ENCODE data around the gene RWDD2A.
"Not testable (repeated sequence)": the region's sequence is repeated elsewhere in the genome, so short reads cannot be mapped to it uniquely, and the experiment has no call there.

RWDD2A gene

DNA sequence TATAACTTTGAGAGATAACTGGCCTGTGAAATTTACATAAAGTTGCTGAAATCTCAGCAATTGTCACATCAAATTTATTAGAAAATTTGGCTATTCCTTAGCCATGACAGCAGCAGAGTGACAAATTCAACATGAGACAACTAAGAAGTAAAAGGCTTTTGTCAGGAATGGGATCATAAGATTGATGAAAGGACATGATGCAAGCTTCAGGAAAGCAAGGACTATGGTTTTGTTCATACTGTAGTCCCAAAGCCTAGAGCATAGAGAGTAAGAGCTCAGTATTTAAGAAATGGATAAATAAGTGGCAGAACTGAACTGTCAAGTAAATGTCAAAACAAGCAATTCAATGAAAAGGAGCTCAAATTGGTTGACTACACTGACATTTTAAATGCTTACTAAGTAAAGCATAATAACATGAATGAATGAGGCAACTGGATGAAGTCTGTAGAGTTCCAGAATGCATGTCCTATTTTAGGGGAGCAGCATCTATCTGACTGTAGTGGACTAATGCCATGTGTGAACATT, 12.7 kb upstream of the RWDD2A start:
- Histone ChIP-seq H3K4me3 (ENCODE audit: low read length) (no peak overlapping the region), H3K4me1 (ENCODE audit: insufficient read depth, low read length) (no peaks in the 10 kb centered on the region), H3K27me3 (ENCODE audit: insufficient read depth, low read length) (no peaks in the 10 kb centered on the region), H3K9ac (ENCODE audit: low read depth, low read length) (no peak overlapping the region), H3K27ac (ENCODE audit: low read depth, low read length) (no peak overlapping the region), H3K36me3 (ENCODE audit: insufficient read depth, low read length) (peaks cover 97% of the 10 kb centered on the region), H3K9me3 (ENCODE audit: insufficient read depth, low read depth, low read length) (no peaks in the 10 kb centered on the region)

GRCh38 chr6:83182114-83182513, 11.0 kb upstream of the RWDD2A start:
- H3K36me3 ChIP-seq (ENCODE audit: insufficient read depth, low read length), result peaks cover 97% of the 10 kb centered on the region
- no peaks in the 10 kb centered on the region for H3K4me1 ChIP-seq (ENCODE audit: insufficient read depth, low read length)
- no peak overlapping the region for H3K27ac ChIP-seq (ENCODE audit: low read depth, low read length)
- 81% methylated on average over 1 of the region's 1 CpG for WGBS
- H3K9ac ChIP-seq (ENCODE audit: low read depth, low read length), result no peak overlapping the region
- no peaks in the 10 kb centered on the region for H3K9me3 ChIP-seq (ENCODE audit: insufficient read depth, low read depth, low read length)
- no peak overlapping the region for H3K4me3 ChIP-seq (ENCODE audit: low read length)
- no peaks in the 10 kb centered on the region for H3K27me3 ChIP-seq (ENCODE audit: insufficient read depth, low read length)

DNA sequence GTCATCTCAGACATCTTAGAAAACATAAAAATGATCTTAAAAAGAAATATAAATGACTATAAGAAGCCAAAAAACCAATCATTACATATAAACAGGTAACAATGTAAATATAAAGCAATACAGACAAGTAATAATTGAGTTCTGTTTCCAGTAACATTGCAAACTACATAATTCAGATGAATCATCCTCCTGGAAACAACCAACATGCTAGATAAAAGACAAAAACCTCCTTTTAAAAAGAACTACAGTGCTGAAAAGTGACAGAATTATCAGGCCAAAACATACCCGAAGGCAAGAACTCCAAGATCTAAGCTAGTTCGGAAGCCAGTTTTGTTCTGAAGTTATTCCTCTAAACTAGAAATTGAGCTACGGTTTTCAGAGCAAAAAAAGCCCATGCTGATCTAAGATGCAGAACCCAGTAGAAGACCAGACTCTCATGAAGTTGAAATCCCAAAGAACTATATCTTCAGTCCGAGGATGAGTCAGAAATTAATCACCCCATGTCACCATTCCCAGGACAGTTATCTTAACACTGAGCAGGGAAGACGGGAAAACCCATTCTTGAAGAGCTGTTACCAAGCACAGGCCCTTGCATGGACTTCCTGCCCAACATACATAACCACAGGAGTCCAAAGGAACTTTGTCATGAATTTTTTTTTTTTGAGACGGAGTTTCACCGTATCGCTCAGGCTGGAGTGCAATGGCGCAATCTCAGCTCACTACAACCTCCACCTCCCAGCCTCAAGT, 9.9 kb upstream of the RWDD2A start:
- Histone ChIP-seq H3K9ac (ENCODE audit: low read depth, low read length) (no peak overlapping the region), H3K27ac (ENCODE audit: low read depth, low read length) (no peak overlapping the region), H3K4me3 (ENCODE audit: low read length) (no peak overlapping the region), H3K4me1 (ENCODE audit: insufficient read depth, low read length) (no peaks in the 10 kb centered on the region), H3K36me3 (ENCODE audit: insufficient read depth, low read length) (peaks cover 97% of the 10 kb centered on the region), H3K27me3 (ENCODE audit: insufficient read depth, low read length) (no peaks in the 10 kb centered on the region), H3K9me3 (ENCODE audit: insufficient read depth, low read depth, low read length) (no peaks in the 10 kb centered on the region)
- WGBS, result 88% methylated on average over 9 of the region's 9 CpGs

DNA sequence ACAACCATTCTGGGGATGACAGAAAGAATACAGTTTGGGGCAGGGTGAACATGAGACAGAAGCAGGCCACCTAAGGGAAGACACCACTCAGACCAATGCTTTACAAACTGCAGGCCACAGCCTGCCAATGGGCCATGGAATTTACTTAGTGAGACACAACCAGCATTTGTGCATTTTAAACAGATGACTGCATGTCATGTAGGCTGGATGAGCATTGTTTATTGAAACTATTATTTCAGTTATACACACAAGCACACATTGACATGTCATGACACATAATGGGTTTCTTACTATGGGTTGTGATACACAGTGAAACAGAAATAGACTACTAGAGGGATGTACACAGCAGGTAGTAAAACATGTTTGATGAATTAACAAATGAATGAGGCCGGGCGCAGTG, 8.1 kb upstream of the RWDD2A start:
- WGBS, result 96% methylated on average over 2 of the region's 2 CpGs
- Histone ChIP-seq H3K4me1 (ENCODE audit: insufficient read depth, low read length) (no peaks in the 10 kb centered on the region), H3K27ac (ENCODE audit: low read depth, low read length) (no peak overlapping the region), H3K4me3 (ENCODE audit: low read length) (no peak overlapping the region), H3K36me3 (ENCODE audit: insufficient read depth, low read length) (peaks cover 99% of the 10 kb centered on the region), H3K27me3 (ENCODE audit: insufficient read depth, low read length) (no peaks in the 10 kb centered on the region), H3K9me3 (ENCODE audit: insufficient read depth, low read depth, low read length) (no peaks in the 10 kb centered on the region), H3K9ac (ENCODE audit: low read depth, low read length) (no peak overlapping the region)

DNA sequence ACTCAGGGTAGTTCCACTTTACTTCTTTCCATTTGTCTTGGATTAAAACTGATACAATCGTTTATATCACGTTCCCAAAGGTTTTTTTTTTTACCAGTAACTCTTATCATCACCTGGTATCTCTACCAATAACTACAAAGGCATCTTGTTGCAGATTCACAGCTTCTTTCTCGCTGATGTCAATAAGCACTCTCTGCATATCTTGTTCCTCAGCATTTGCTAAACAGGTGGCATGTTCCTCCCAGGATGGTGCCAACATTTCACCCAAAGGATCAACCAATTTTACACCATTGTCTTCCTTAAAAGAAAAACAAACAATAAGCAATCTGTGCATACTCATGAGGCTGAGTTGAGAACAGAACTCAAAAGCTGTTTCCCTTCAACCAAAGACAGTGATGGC, 4.7 kb upstream of the RWDD2A start:
- no peak overlapping the region for H3K4me3 ChIP-seq (ENCODE audit: low read length)
- WGBS, result 84% methylated on average over 3 of the region's 3 CpGs
- peaks cover 4% of the 10 kb centered on the region; the same call in 1 of the 2 replicates for H3K4me1 ChIP-seq (ENCODE audit: insufficient read depth, low read length)
- H3K9ac ChIP-seq (ENCODE audit: low read depth, low read length), result no peak overlapping the region
- no peaks in the 10 kb centered on the region for H3K27me3 ChIP-seq (ENCODE audit: insufficient read depth, low read length)
- no peaks in the 10 kb centered on the region for H3K9me3 ChIP-seq (ENCODE audit: insufficient read depth, low read depth, low read length)
- peaks cover 75% of the 10 kb centered on the region for H3K36me3 ChIP-seq (ENCODE audit: insufficient read depth, low read length)
- no peak overlapping the region for H3K27ac ChIP-seq (ENCODE audit: low read depth, low read length)

DNA sequence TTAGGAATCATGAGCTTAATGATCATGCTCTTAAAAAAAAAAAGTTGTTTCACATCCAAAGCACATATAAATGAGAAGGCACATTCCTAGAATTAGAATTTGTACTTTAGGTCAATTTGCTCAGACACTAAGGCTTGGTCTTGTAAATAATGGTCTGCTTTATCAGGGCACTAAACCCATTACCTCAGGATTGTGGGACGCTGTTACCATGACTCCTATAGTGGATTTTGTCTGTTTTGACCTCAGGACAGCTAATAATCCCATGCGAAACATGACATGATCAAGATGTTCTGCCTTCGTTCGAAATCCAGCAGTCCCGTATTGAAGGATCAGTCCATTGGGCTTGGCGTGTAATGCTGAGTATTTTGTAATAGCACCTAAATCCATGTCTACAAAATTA, 2.5 kb upstream of the RWDD2A start:
- Histone ChIP-seq H3K4me1 (ENCODE audit: insufficient read depth, low read length) (peaks cover 9% of the 10 kb centered on the region), H3K9ac (ENCODE audit: low read depth, low read length) (no peak overlapping the region), H3K9me3 (ENCODE audit: insufficient read depth, low read depth, low read length) (no peaks in the 10 kb centered on the region), H3K4me3 (ENCODE audit: low read length) (no peak overlapping the region), H3K27ac (ENCODE audit: low read depth, low read length) (no peak overlapping the region), H3K36me3 (ENCODE audit: insufficient read depth, low read length) (peaks cover 63% of the 10 kb centered on the region), H3K27me3 (ENCODE audit: insufficient read depth, low read length) (no peaks in the 10 kb centered on the region)
- WGBS, result 93% methylated on average over 6 of the region's 6 CpGs

DNA sequence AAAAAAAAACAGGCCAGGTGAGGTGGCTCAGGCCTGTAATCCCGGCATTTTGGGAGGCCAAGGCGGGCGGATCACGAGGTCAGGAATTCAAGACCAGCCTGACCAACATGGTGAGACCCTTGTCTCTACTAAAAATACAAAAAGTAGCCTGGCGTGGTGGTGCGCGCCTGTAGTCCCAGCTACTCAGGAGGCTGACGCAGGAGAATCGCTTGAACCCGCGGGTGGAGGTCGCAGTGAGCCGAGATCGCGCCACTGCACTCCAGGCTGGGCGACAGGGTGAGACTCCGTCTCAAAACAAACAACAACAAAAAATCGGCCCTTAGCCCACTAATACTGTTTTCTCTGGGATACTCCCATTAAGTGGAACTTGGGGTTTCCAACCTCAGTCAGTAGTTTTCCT, 1.2 kb upstream of the RWDD2A start:
- peaks cover 62% of the 10 kb centered on the region for H3K36me3 ChIP-seq (ENCODE audit: insufficient read depth, low read length)
- not testable (repeated sequence) for H3K4me1 ChIP-seq (ENCODE audit: insufficient read depth, low read length); H3K27me3 ChIP-seq (ENCODE audit: insufficient read depth, low read length); H3K27ac ChIP-seq (ENCODE audit: low read depth, low read length); H3K9me3 ChIP-seq (ENCODE audit: insufficient read depth, low read depth, low read length)
- 89% methylated on average over 18 of the region's 18 CpGs for WGBS
- H3K9ac ChIP-seq (ENCODE audit: low read depth, low read length), result peak overlapping the region; percentile 92; the same call in 1 of the 2 replicates
- H3K4me3 ChIP-seq (ENCODE audit: low read length), result peak overlapping the region; percentile 93

GRCh38 chr6:83192456-83192855, 701 bp upstream of the RWDD2A start:
- WGBS, result 1% methylated on average over 4 of the region's 4 CpGs
- no peak overlapping the region; the same call in 1 of the 2 replicates for H3K27ac ChIP-seq (ENCODE audit: low read depth, low read length)
- H3K36me3 ChIP-seq (ENCODE audit: insufficient read depth, low read length), result peaks cover 61% of the 10 kb centered on the region

DNA sequence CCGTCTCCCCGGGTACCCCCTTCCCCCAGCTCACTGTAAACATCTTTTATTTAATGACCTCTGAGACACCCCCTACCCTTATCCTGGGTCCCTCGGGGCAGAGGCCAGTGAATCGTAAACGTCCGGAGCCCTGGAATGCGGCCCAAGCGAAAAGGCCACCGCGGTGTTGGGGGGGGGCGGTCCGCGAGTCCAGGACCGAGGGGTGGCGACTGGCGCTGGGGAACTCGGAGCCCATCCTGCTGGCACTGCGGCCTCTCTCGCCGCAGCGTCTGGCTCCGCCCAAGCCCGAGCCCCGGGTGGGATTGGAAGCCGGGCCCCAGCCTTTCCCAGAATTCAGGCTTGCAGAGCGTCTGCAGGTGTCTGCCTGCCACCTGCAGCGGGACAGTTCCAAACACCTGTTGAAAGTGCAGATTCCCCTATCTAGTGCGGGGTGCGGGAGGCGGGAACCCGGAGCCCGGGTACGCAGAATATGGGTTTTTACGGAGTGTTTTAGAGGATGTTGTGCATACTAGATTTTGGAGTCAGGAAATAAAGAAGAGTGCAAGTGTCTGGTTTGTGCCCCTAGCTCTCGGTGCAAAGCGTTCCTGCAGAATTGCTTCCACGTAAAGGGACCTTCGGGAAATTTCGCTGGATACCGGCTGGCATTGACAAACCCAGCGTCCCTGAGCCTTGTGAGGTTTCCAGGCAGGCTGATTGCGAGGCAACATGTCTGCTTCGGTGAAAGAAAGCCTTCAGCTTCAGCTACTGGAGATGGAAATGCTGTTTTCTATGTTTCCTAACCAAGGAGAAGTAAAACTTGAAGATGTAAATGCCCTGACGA, 800 bp downstream of the RWDD2A start:
- H3K9me3 ChIP-seq (ENCODE audit: insufficient read depth, low read depth, low read length), result no peaks in the 10 kb centered on the region
- WGBS, result 3% methylated on average over 44 of the region's 44 CpGs

More at GRCh38 chr6:83192456-83192855, 701 bp upstream of the RWDD2A start:
- peak overlapping the region; percentile 93 for H3K4me3 ChIP-seq (ENCODE audit: low read length)
- no peaks in the 10 kb centered on the region for H3K9me3 ChIP-seq (ENCODE audit: insufficient read depth, low read depth, low read length)
- peak overlapping the region; percentile 92 for H3K9ac ChIP-seq (ENCODE audit: low read depth, low read length)
- peaks cover 9% of the 10 kb centered on the region for H3K4me1 ChIP-seq (ENCODE audit: insufficient read depth, low read length)
- no peaks in the 10 kb centered on the region for H3K27me3 ChIP-seq (ENCODE audit: insufficient read depth, low read length)

GRCh38 chr6:83198486-83199172, 5.5 kb downstream of the RWDD2A start:
- WGBS, result 91% methylated on average over 3 of the region's 4 CpGs
- Histone ChIP-seq H3K27me3 (ENCODE audit: insufficient read depth, low read length) (no peaks in the 10 kb centered on the region), H3K9me3 (ENCODE audit: insufficient read depth, low read depth, low read length) (no peaks in the 10 kb centered on the region), H3K4me3 (ENCODE audit: low read length) (no peak overlapping the region), H3K36me3 (ENCODE audit: insufficient read depth, low read length) (peaks cover 24% of the 10 kb centered on the region), H3K4me1 (ENCODE audit: insufficient read depth, low read length) (peaks cover 6% of the 10 kb centered on the region; the same call in 1 of the 2 replicates), H3K27ac (ENCODE audit: low read depth, low read length) (no peak overlapping the region), H3K9ac (ENCODE audit: low read depth, low read length) (no peak overlapping the region)

More for the DNA sequence above, 800 bp downstream of the RWDD2A start:
- peaks cover 46% of the 10 kb centered on the region for H3K36me3 ChIP-seq (ENCODE audit: insufficient read depth, low read length)
- peak overlapping the region; percentile 59 for H3K27ac ChIP-seq (ENCODE audit: low read depth, low read length)
- peak overlapping the region; percentile 92 for H3K9ac ChIP-seq (ENCODE audit: low read depth, low read length)
- H3K4me1 ChIP-seq (ENCODE audit: insufficient read depth, low read length), result peaks cover 9% of the 10 kb centered on the region
- no peaks in the 10 kb centered on the region for H3K27me3 ChIP-seq (ENCODE audit: insufficient read depth, low read length)
- H3K4me3 ChIP-seq (ENCODE audit: low read length), result peak overlapping the region; percentile 93

Measured in HUES64 (cell line).